ENCODE results near the gene TUSC2. TPM values are rescaled to one million over a fixed set of nuclear protein-coding genes. Genes with fewer than 3 reads are reported as not detected.

Gene TUSC2
- total and polyA plus RNA-seq, 10 donors, result 19.4 to 36.5 (median 24.4) TPM

DNA sequence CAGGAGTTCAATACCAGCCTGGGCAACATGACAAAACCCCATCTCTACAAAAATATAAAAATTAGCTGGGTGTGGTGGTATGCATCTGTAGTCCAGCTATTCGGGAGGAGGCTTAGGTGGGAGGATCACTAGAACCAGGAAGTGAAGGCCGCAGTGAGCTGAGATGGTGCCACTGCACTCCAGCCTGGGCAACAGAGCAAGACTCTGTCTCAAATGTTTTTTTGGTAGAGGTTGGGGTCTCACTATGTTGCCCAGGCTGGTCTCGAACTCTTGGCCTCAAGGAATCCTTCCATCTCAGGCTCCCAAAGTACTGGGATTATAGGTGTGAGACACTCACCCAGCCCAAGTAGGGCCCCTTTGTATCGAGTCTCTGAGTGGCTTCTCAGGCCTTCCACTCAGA is 33.9 kb downstream of the TUSC2 start:
- 78 to 93% (median 89%) methylated on average over 4 of the region's 4 CpGs for WGBS, 5 donors
- Histone ChIP-seq H3K9me3 (no peaks in the 10 kb centered on the region), H3K27ac (no peak overlapping the region), H3K4me1 (peaks cover 25 to 55% (median 40%) of the 10 kb centered on the region in 6 donors), H3K36me3 (peaks cover 0 to 26% (median 12%) of the 10 kb centered on the region in 6 donors), H3K4me3 (no peak overlapping the region), H3K27me3 (replicated peaks in 1 of 7) (no peaks in the 10 kb centered on the region)
- intact Hi-C loops (cut with DNase I; ENCODE audit: low total_unique reads), result no loop called here
- no peak for TF ChIP-seq POLR2A (IDR thresholded peaks at IDR 0.05)
- TF ChIP-seq, protein P1, sequence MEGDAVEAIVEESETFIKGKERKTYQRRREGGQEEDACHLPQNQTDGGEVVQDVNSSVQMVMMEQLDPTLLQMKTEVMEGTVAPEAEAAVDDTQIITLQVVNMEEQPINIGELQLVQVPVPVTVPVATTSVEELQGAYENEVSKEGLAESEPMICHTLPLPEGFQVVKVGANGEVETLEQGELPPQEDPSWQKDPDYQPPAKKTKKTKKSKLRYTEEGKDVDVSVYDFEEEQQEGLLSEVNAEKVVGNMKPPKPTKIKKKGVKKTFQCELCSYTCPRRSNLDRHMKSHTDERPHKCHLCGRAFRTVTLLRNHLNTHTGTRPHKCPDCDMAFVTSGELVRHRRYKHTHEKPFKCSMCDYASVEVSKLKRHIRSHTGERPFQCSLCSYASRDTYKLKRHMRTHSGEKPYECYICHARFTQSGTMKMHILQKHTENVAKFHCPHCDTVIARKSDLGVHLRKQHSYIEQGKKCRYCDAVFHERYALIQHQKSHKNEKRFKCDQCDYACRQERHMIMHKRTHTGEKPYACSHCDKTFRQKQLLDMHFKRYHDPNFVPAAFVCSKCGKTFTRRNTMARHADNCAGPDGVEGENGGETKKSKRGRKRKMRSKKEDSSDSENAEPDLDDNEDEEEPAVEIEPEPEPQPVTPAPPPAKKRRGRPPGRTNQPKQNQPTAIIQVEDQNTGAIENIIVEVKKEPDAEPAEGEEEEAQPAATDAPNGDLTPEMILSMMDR (IDR thresholded peaks at IDR 0.05 in 8 of 11, conservative IDR thresholded peaks at IDR 0.05 in 3 of 11), result no peak
- no peak for TF ChIP-seq POLR2AphosphoS5 (IDR thresholded peaks at IDR 0.05)
- DNase-seq, result no peak

DNA sequence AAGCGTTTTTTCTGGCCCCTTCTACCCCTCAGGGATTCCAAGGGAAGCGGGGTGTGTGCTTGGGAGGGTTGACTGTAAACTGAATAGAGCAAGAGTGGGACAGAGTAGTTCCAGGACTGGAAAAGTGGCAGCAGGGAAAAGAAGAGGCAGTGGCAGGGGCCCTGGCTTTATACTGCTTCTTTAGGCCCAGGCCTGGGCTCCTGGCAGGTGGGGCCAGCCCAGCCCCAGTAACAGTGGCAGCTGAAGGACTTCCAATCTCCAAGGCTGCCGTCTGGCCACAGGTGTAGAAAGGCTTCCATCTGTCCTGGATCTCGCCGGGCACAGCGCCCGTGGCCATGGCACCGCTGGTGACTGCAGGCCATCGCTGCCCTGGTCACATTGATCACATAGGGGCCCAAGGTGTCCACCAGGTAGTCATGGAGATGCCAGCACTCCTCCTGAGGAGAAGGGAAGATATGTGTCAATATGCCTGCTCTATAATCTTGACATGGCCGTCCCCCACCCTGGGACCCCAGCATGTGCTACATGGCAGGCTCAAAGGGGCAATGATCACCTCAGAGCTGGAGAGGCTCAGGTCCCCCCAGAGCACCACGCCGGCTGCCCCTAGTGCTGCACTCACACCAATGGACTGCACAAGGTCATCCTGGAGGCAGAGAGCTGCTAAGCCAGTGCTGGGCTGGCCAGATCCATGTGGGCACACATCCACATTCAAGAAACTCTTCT is 34.8 kb downstream of the TUSC2 start:
- no peaks in the 10 kb centered on the region for H3K9me3 ChIP-seq
- DNase-seq, result peak; percentile 86

DNA sequence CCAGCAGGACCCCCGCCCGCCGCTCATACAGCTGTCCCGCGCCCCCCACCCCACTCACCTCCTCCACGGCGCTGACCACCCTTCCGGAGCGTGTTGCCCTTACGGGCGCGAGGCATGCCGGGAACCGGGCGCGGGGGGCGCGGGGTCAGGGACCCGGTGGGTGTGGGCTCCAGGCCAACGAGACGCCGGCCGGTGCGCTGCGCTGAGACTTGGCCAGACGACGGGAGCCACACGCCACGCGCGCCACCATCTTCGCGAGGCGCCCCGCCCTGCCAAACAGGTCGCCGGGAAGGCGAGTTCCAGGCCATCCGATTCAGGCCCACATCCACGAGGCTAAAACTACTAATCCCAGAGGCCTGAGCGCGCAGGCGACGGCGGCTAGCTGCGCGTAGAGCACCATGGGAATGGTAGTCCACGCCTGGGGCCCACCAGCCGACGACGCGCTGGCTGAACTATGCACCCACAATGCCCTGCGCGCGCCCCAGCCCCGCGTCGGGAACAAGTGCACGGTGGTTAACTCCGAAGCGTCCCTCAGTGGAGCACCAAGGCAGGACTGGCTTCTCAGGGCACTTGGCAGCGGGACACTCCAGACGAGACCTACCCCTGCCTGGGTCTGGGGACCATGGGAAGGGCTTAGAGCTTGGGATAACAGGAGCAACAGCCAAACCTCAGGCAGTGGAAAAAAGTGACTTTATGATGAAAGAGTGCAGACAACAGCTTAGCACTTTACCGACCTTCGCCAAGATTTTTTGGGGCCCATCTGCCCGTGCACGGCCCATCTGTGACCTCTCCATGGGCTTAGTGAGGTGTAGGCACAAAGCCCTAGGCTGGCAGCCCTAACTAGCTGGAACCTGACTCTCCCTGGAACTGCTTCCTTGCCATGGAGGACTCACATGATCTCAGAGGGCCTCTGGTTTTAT is 35.6 kb downstream of the TUSC2 start, which contains the start of gene IFRD2:
Gene IFRD2 (minus strand): TSS at position 271 of the 920 bp plus-strand sequence. CDS start 155 bp downstream, at position 116.
- 1 to 11% (median 2%) methylated on average over 9 to 67 of the region's 67 CpGs for WGBS, 5 donors
- DNase-seq, result peak; percentile 99
- Histone ChIP-seq H3K4me1 (peaks cover 13 to 38% (median 27%) of the 10 kb centered on the region in 6 donors), H3K36me3 (peaks cover 0 to 43% (median 29%) of the 10 kb centered on the region in 6 donors), H3K27ac (peak within 1 kb of the TSS; percentile 67 to 88 (median 79)), H3K4me3 (peak within 1 kb of the TSS; percentile 89 to 100 (median 98)), H3K27me3 (replicated peaks in 1 of 7) (no peaks in the 10 kb centered on the region), H3K9me3 (no peaks in the 10 kb centered on the region)
- intact Hi-C loops (cut with DNase I; ENCODE audit: low total_unique reads), result no loop called here
- TF ChIP-seq POLR2A (IDR thresholded peaks at IDR 0.05) (peak in 1 of 3 donors; percentile 14), POLR2AphosphoS5 (IDR thresholded peaks at IDR 0.05) (peak; percentile 90 to 96 (median 91))
- TF ChIP-seq, protein P1 (IDR thresholded peaks at IDR 0.05 in 8 of 11, conservative IDR thresholded peaks at IDR 0.05 in 3 of 11), result peak in 4 of 11 experiments; percentile 17 to 35 (median 24)

More for the DNA sequence above, 34.8 kb downstream of the TUSC2 start:
- H3K27ac ChIP-seq, result peak overlapping the region; percentile 45 to 88 (median 77)
- intact Hi-C loops (cut with DNase I; ENCODE audit: low total_unique reads), result no loop called here
- peaks cover 17 to 46% (median 33%) of the 10 kb centered on the region in 6 donors for H3K4me1 ChIP-seq
- H3K4me3 ChIP-seq, result peak overlapping the region in 3 of 8 donors; percentile 96 to 100 (median 98)
- WGBS, 5 donors, result 71 to 86% (median 84%) methylated on average over 10 to 12 of the region's 12 CpGs
- H3K27me3 ChIP-seq (replicated peaks in 1 of 7), result no peaks in the 10 kb centered on the region
- peaks cover 0 to 35% (median 21%) of the 10 kb centered on the region in 6 donors for H3K36me3 ChIP-seq
- TF ChIP-seq POLR2A (IDR thresholded peaks at IDR 0.05) (no peak), POLR2AphosphoS5 (IDR thresholded peaks at IDR 0.05) (peak in 1 of 3 donors; percentile 17)
- TF ChIP-seq, protein P1 (IDR thresholded peaks at IDR 0.05 in 8 of 11, conservative IDR thresholded peaks at IDR 0.05 in 3 of 11), result no peak
